ENCODE data around the gene TRIP10. TPM values are rescaled to one million over a fixed set of nuclear protein-coding genes. Genes with fewer than 3 reads are reported as not detected.
A peak's percentile ranks its signal among the peaks of the same experiment; 100 is the strongest.

TRIP10 gene
- total and polyA plus RNA-seq, 2 of the 8 experiments (the other 6 are each of a cell fraction or from before 2014, with no cell fraction given): 27.8 to 69.5 TPM

GRCh38 chr19:6724631-6725492 is 14.6 kb upstream of the TRIP10 start:
- no peak overlapping the region for H3K18ac ChIP-seq (ENCODE audit: extremely low read depth, low read length)
- 0 out of 2 replicates have a peak overlapping the region, but pooled peaks have one; percentile 39 for H2BK12ac ChIP-seq (ENCODE audit: low read depth, low read length)
- H3K9ac ChIP-seq (replicated peaks in 1 of 4; ENCODE audit: extremely low read depth in 1 of 4, low read depth in 3 of 4, low read length in 3 of 4): no peak overlapping the region
- DNase-seq (ENCODE audit: low read depth in 1 of 2, low spot score in 2 of 2): no peak
- peaks cover under 1% of the 10 kb centered on the region; the same call in 1 of the 2 replicates for H3K23me2 ChIP-seq (ENCODE audit: low read depth, low read length)
- no peaks in the 10 kb centered on the region for H4K20me1 ChIP-seq (replicated peaks in 1 of 2; ENCODE audit: control insufficient read depth in 1 of 2, insufficient read depth in 2 of 2, low read length in 2 of 2)
- H3K79me1 ChIP-seq (ENCODE audit: low read depth, low read length): no peaks in the 10 kb centered on the region
- H2AFZ ChIP-seq (ENCODE audit: low read length): no peak overlapping the region
- no peak overlapping the region for H3K4ac ChIP-seq (replicated peaks; ENCODE audit: insufficient read length, low read depth, low read length)
- WGBS, 2 experiments (ENCODE audit: extremely low coverage in 1 of 2, insufficient coverage in 1 of 2, insufficient read length in 1 of 2, insufficient replicate concordance in 2 of 2, low coverage in 1 of 2, low lambda C conversion rate in 2 of 2, missing lambda C conversion rate in 1 of 2): 83% methylated on average over 15 of the region's 15 CpGs; no CpG with 5 or more reads in 1 of the 2 experiments
- no peak overlapping the region for H4K91ac ChIP-seq (replicated peaks; ENCODE audit: insufficient read length, low read length)
- no peak overlapping the region for H4K8ac ChIP-seq (ENCODE audit: extremely low read depth, insufficient read depth, low read length)
- no peak overlapping the region for H3K4me2 ChIP-seq (ENCODE audit: insufficient read depth in 1 of 2, low read depth in 2 of 2, low read length in 2 of 2)
- no peaks in the 10 kb centered on the region for H3K79me2 ChIP-seq (ENCODE audit: control insufficient read depth in 1 of 2, insufficient read depth in 2 of 2, low read length in 2 of 2)
- no peaks in the 10 kb centered on the region for H3K36me3 ChIP-seq (ENCODE audit: control insufficient read depth in 2 of 4, insufficient read depth in 4 of 4, low read length in 3 of 4)
- no peak overlapping the region for H4K5ac ChIP-seq (ENCODE audit: insufficient read length, low read depth, low read length)
- H3K4me1 ChIP-seq (replicated peaks in 1 of 4; ENCODE audit: control insufficient read depth in 3 of 4, insufficient read depth in 4 of 4, low read length in 3 of 4): peaks cover 0 to 9% (median 5%) of the 10 kb centered on the region in 4 experiments; a peak in 5 of 7 replicates
- no peaks in the 10 kb centered on the region for H3K27me3 ChIP-seq (replicated peaks in 1 of 4; ENCODE audit: control insufficient read depth in 3 of 4, extremely low read depth in 1 of 4, insufficient read depth in 3 of 4, low read length in 3 of 4)
- H3K56ac ChIP-seq (replicated peaks; ENCODE audit: insufficient read length, low read depth, low read length): no peak overlapping the region
- H2BK20ac ChIP-seq (ENCODE audit: low read length): no peak overlapping the region
- H2BK15ac ChIP-seq (ENCODE audit: low read length): no peak overlapping the region
- ChIA-PET CTCF (ENCODE audit: partially characterized antibody) (interaction anchor here (0.5 to 7.2 kb wide), 5 partner anchors 9 to 188 kb away, joined by 4 to 31 read pairs (median 5); partner anchors contain the start of gene GPR108), POLR2A (ENCODE audit: partially characterized antibody) (interaction anchor here (0.7 to 3.6 kb wide), 6 partner anchors 9 to 194 kb away, joined by 3 to 14 read pairs (median 3); partner anchors contain the start of genes GPR108 and TNFSF9)
- H3K14ac ChIP-seq (ENCODE audit: insufficient read length): no peak overlapping the region
- H3K9me3 ChIP-seq (ENCODE audit: insufficient read depth in 2 of 2, low read depth in 1 of 2, low read length in 1 of 2): no peaks in the 10 kb centered on the region
- H2BK5ac ChIP-seq (ENCODE audit: low read depth, low read length): no peak overlapping the region
- no peak overlapping the region for H2AK5ac ChIP-seq (ENCODE audit: low read depth, low read length)
- H3K27ac ChIP-seq (ENCODE audit: low read depth, low read length): no peak overlapping the region
- no peak overlapping the region for H3K23ac ChIP-seq (ENCODE audit: insufficient read length)
- no peak overlapping the region for H3K4me3 ChIP-seq (ENCODE audit: extremely low read depth in 1 of 4, insufficient read depth in 2 of 4, low read depth in 3 of 4, low read length in 4 of 4)
- FAIRE-seq: no peak
- no peak overlapping the region for H2BK120ac ChIP-seq (replicated peaks; ENCODE audit: low read depth, low read length)
- TF ChIP-seq SP4 (IDR thresholded peaks at IDR 0.05; ENCODE audit: low read length): no peak
- TF ChIP-seq, protein P1, sequence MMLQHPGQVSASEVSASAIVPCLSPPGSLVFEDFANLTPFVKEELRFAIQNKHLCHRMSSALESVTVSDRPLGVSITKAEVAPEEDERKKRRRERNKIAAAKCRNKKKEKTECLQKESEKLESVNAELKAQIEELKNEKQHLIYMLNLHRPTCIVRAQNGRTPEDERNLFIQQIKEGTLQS (IDR thresholded peaks at IDR 0.05; ENCODE audit: insufficient read depth, low read depth, low read length): no peak
- TF ChIP-seq CEBPB (IDR thresholded peaks at IDR 0.05; ENCODE audit: low read depth, low read length): no peak
- no peak for TF ChIP-seq RXRA (IDR thresholded peaks at IDR 0.05; ENCODE audit: insufficient read depth, low read depth, low read length)
- TF ChIP-seq FOSL1 (IDR thresholded peaks at IDR 0.05; ENCODE audit: insufficient read depth, low read depth, low read length): no peak
- TF ChIP-seq GTF2F1 (IDR thresholded peaks at IDR 0.05; ENCODE audit: borderline replicate concordance, low read depth, low read length): no peak
- no peak for TF ChIP-seq TAF7 (optimal IDR thresholded peaks at IDR 0.05; ENCODE audit: borderline replicate concordance, low read depth, low read length)
- no peak for TF ChIP-seq POU5F1 (IDR thresholded peaks at IDR 0.05; ENCODE audit: low read depth, low read length)
- no peak for TF ChIP-seq KDM1A (IDR thresholded peaks at IDR 0.05; ENCODE audit: borderline replicate concordance, low read length)
- TF ChIP-seq EP300 (IDR thresholded peaks at IDR 0.05; ENCODE audit: borderline replicate concordance in 1 of 2, low read depth in 2 of 2, low read length in 2 of 2): no peak
- no peak for TF ChIP-seq TBP (IDR thresholded peaks at IDR 0.05; ENCODE audit: low read depth, low read length)
